Gastrocnemius medialis (tissue), 4 donors: Measurements from ENCODE around the gene ARHGAP40. TPM values are rescaled to one million over a fixed set of nuclear protein-coding genes. Genes with fewer than 3 reads are reported as not detected.

Experiments
- ATAC-seq, 2 donors: fragments of 150-250 bp; one replicate each; pipeline ENCODE4 v1.9.1; 2016
- DNase-seq, 2 donors: peaks; one replicate each; pipeline ENCODE4 v3.0.0-alpha.2; 2019
- H3K27ac ChIP-seq, 4 donors: fragments of 200-600 bp; sonication (generic); 1 replicate in 1 of 4; 2 replicates in 3 of 4; pipeline ENCODE4 v1.5.1; 2016 to 2018; ENCODE audit warnings: mild to moderate bottlenecking in 2 of 4, moderate library complexity in 1 of 4
- H3K27me3 ChIP-seq, 3 donors: fragments of 200-600 bp; sonication (generic) in 2 of 3; 1 replicate in 1 of 3; 2 replicates in 2 of 3; pipeline versions ENCODE4 v1.5.1 to v1.6.0; 2016 to 2019; ENCODE audit warnings: mild to moderate bottlenecking in 1 of 3, moderate library complexity in 1 of 3
- H3K36me3 ChIP-seq, 2 donors: fragments of 200-600 bp; sonication (generic) in 1 of 2; one replicate each; pipeline ENCODE4 v1.5.1; 2017 to 2018
- H3K4me1 ChIP-seq, 2 donors: fragments of 200-600 bp; sonication (generic) in 1 of 2; one replicate each; pipeline ENCODE4 v1.5.1; 2016 to 2017; ENCODE audit warnings: mild to moderate bottlenecking in 2 of 2
- H3K4me3 ChIP-seq, 4 donors: fragments of 200-600 bp; sonication (generic) in 3 of 4; 1 replicate in 1 of 4; 2 replicates in 3 of 4; pipeline ENCODE4 v1.5.1; 2016 to 2019; ENCODE audit warnings: mild to moderate bottlenecking in 2 of 4
- H3K9me3 ChIP-seq, 3 donors: fragments of 200-600 bp; sonication (generic) in 2 of 3; 1 replicate in 1 of 3; 2 replicates in 2 of 3; pipeline ENCODE4 v1.5.1; 2016 to 2019
- CTCF ChIP-seq, 5 experiments: fragments of 450-650 bp in 3 of 5; fragments of 200-600 bp in 2 of 5; sonication (generic) in 2 of 5; IDR thresholded peaks in 4 of 5; conservative IDR thresholded peaks in 1 of 5; 1 replicate in 4 of 5; 2 replicates in 1 of 5; pipeline ENCODE4 v1.5.1; 2016 to 2019; ENCODE audit warnings: antibody characterized with exemption in 5 of 5, mild to moderate bottlenecking in 3 of 5, moderate library complexity in 3 of 5
- POLR2A ChIP-seq, 2 donors: fragments of 450-650 bp; IDR thresholded peaks; one replicate each; pipeline ENCODE4 v1.6.1; 2017; ENCODE audit warnings: antibody characterized with exemption in 2 of 2, mild to moderate bottlenecking in 2 of 2, moderate library complexity in 2 of 2
- in situ Hi-C, 4 donors: fragments of 200-750 bp; cut with MboI; loops; one replicate each; pipeline versions ENCODE4 v1.15.0 to v1.8.0; 2017; ENCODE audit warnings: low sequenced_read_pairs in 4 of 4
- intact Hi-C: fragments of 100-400 bp; cut with DNase I; formaldehyde crosslinking; loops from one replicate; pipeline ENCODE4 v1.15.1; 2023; ENCODE audit warnings: low total_unique reads
- total RNA-seq, 4 donors: library from RNA; depleted of rRNA; stranded (reverse); fragments of >200 nt; gene quantifications; one replicate each; pipeline versions ENCODE4 v1.1.0 to v1.2.3, GENCODE V29; 2016

The ARHGAP40 gene
- total RNA-seq, 4 donors from 2014 or later, result not detected

DNA sequence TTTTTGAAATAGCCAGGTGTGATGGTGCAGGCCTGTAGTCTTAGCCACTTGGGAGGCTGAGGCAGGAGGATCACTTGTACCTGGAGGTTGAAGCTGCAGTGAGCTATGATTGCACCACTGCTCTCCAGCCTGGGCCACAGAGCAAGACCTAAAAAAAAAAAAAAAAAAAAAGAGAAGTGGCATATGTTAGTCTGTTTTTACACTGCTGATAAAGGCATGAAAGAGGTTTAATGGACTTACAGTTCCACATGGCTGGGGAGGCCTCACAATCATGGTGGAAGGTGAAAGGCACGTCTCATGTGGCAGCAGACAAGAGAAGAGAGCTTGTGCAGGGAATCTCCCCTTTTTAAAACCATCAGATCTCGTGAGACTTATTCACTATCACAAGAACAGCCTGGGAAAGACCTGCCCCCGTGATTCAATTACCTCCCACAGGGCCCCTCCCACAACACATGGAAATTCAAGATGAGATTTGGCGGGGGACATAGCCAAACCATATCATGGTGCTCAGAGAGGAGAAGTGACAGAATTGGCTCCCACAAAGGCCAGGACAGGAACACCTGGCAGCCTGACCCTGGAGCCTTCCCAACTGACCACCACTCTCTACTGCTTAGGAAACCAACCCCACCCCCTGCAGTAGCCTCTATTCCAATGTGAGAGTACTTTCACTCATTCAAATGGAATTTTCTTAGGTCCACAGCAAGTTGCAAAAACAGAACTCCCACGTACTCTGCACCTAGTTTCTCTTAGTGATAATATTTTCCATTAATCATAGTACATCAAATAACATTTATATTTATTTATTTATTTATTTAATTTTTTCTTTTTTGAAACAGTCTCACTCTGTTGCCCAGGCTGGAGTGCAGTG, 29.8 kb downstream of the ARHGAP40 start:
- no peaks in the 10 kb centered on the region for H3K9me3 ChIP-seq
- H3K27me3 ChIP-seq, result peaks cover 0 to 7% (median 0%) of the 10 kb centered on the region in 3 donors
- in situ Hi-C loops (loop anchor here in 1 of 4 donors (25.0 kb wide), 1 partner anchor 256 kb away; no protein-coding TSS in a partner anchor), intact Hi-C loops (no loop called here)
- no peak for ATAC-seq
- no peak for TF ChIP-seq POLR2A (IDR thresholded peaks at IDR 0.05)
- no peak for TF ChIP-seq CTCF (IDR thresholded peaks at IDR 0.05 in 4 of 5, conservative IDR thresholded peaks at IDR 0.05 in 1 of 5)
- no peak overlapping the region for H3K27ac ChIP-seq
- H3K4me3 ChIP-seq, result no peak overlapping the region
- no peaks in the 10 kb centered on the region for H3K4me1 ChIP-seq
- DNase-seq, result no peak
- no peaks in the 10 kb centered on the region for H3K36me3 ChIP-seq

GRCh38 chr20:38633577-38634093, 32.0 kb downstream of the ARHGAP40 start:
- intact Hi-C loops, result no loop called here
- Histone ChIP-seq H3K9me3 (no peaks in the 10 kb centered on the region), H3K27me3 (peaks cover 0 to 10% (median 0%) of the 10 kb centered on the region in 3 donors), H3K36me3 (no peaks in the 10 kb centered on the region), H3K27ac (no peak overlapping the region), H3K4me1 (no peaks in the 10 kb centered on the region), H3K4me3 (no peak overlapping the region)
- ATAC-seq (peak in 1 of 2 donors; percentile 55), DNase-seq (peak in 1 of 2 donors; percentile 20)
- TF ChIP-seq POLR2A (IDR thresholded peaks at IDR 0.05) (no peak), CTCF (IDR thresholded peaks at IDR 0.05 in 4 of 5, conservative IDR thresholded peaks at IDR 0.05 in 1 of 5) (peak; percentile 15 to 74 (median 50))
- in situ Hi-C loops, result loop anchor here in 1 of 4 donors (25.0 kb wide), 1 partner anchor 254 kb away; no protein-coding TSS in a partner anchor

- Histone ChIP-seq H3K27ac (no peak overlapping the region), H3K4me3 (no peak overlapping the region), H3K4me1 (no peaks in the 10 kb centered on the region), H3K9me3 (no peaks in the 10 kb centered on the region), H3K36me3 (no peaks in the 10 kb centered on the region), H3K27me3 (peaks cover 0 to 10% (median 0%) of the 10 kb centered on the region in 3 donors)
- DNase-seq (no peak), ATAC-seq (no peak)
- TF ChIP-seq POLR2A (IDR thresholded peaks at IDR 0.05), result no peak
- TF ChIP-seq CTCF (IDR thresholded peaks at IDR 0.05 in 4 of 5, conservative IDR thresholded peaks at IDR 0.05 in 1 of 5), result no peak
- in situ Hi-C loops (loop anchor here in 1 of 4 donors (25.0 kb wide), 1 partner anchor 251 kb away; no protein-coding TSS in a partner anchor), intact Hi-C loops (no loop called here)
Measured at GRCh38 chr20:38635721-38636288, 34.2 kb downstream of the ARHGAP40 start.

DNA sequence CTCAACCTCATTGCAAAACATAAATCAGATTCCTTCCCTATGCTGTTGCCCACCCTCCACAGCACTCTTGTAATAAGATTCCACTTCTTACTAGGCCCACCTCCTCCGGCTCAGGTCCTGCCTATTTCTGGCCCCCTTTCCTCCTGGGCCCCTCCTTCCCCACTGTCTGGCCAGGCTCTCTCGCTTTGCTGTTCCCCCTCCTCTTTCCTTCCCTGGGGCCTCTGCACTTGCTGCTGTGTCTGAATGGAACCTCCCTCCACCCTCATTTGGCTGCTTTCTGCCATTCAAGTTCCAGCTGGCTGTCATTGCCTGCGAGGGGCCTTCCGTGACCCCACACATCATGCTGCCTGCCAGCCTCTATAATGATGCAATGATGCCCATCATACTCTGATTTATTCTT, 38.9 kb downstream of the ARHGAP40 start:
- H3K4me1 ChIP-seq, result no peaks in the 10 kb centered on the region
- in situ Hi-C loops, result loop anchor here in 2 of 4 donors (10.0 to 25.0 kb wide), 3 partner anchors 94 to 247 kb away; no protein-coding TSS in a partner anchor
- intact Hi-C loops, result loop anchor here (10.0 kb wide), 1 partner anchor 254 kb away; no protein-coding TSS in a partner anchor
- DNase-seq, result no peak
- peaks cover 2 to 10% (median 9%) of the 10 kb centered on the region in 3 donors for H3K27me3 ChIP-seq
- no peak for TF ChIP-seq CTCF (IDR thresholded peaks at IDR 0.05 in 4 of 5, conservative IDR thresholded peaks at IDR 0.05 in 1 of 5)
- no peak for TF ChIP-seq POLR2A (IDR thresholded peaks at IDR 0.05)
- H3K9me3 ChIP-seq, result no peaks in the 10 kb centered on the region
- ATAC-seq, result no peak
- H3K36me3 ChIP-seq, result no peaks in the 10 kb centered on the region
- no peak overlapping the region for H3K27ac ChIP-seq
- H3K4me3 ChIP-seq, result no peak overlapping the region
